Measurements from ENCODE around the gene ABHD6.
"Not testable (repeated sequence)": the region's sequence is repeated elsewhere in the genome, so short reads cannot be mapped to it uniquely, and the experiment has no call there.

ABHD6 gene

DNA sequence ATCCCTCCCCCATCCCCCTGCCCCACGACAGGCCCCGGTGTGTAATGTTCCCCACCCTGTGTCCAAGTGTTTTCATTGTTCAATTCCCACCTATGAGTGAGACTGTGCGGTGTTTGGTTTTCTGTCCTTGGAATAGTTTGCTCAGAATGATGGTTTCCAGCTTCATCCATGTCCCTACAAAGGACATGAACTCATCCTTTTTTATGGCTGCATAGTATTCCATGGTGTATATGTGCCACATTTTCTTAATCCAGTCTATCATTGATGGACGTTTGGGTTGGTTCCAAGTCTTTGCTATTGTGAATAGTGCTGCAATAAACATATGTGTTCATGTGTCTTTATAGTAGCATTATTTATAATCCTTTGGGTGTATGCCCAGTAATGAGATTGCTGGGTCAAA is 5.3 kb downstream of the ABHD6 start:
- H2BK120ac ChIP-seq (ENCODE audit: low read depth, low read length); H3K4ac ChIP-seq (ENCODE audit: low read length); H2AK5ac ChIP-seq (ENCODE audit: low read depth, low read length); H3K23ac ChIP-seq (ENCODE audit: low read depth, low read length, poor library complexity); H4K91ac ChIP-seq (ENCODE audit: low read depth, low read length, poor library complexity); H3K9ac ChIP-seq (ENCODE audit: low read depth, low read length, poor library complexity); H2AFZ ChIP-seq (ENCODE audit: low read length); H3K79me1 ChIP-seq (ENCODE audit: low read depth, low read length); H2BK5ac ChIP-seq (ENCODE audit: low read length); H2BK15ac ChIP-seq (ENCODE audit: low read length); H3K4me2 ChIP-seq (ENCODE audit: insufficient read depth, low read length, poor library complexity, severe bottlenecking); H4K8ac ChIP-seq (ENCODE audit: low read depth, low read length); H2BK12ac ChIP-seq (ENCODE audit: low read length); H3K18ac ChIP-seq (ENCODE audit: low read length); H3K14ac ChIP-seq (ENCODE audit: low read length); H3K36me3 ChIP-seq (replicated peaks in 1 of 2; ENCODE audit: control insufficient read depth in 2 of 2, insufficient read depth in 2 of 2, low read length in 2 of 2); DNase-seq (ENCODE audit: low spot score); H3K27ac ChIP-seq (replicated peaks; ENCODE audit: low read length); H3K4me3 ChIP-seq (ENCODE audit: low read length in 2 of 2); H3K9me3 ChIP-seq (replicated peaks in 1 of 2; ENCODE audit: control insufficient read depth in 2 of 2, insufficient read depth in 1 of 2, low read depth in 1 of 2, low read length in 2 of 2): not testable (repeated sequence)
- no CpG with 5 or more reads among the region's 4 CpGs for WGBS, 2 donors (ENCODE audit: extremely low coverage in 2 of 2, insufficient read length in 2 of 2, insufficient replicate concordance in 1 of 2)
- peaks cover 9 to 11% of the 10 kb centered on the region in 2 donors for H3K4me1 ChIP-seq (ENCODE audit: control insufficient read depth in 2 of 2, insufficient read depth in 1 of 2, low read depth in 1 of 2, low read length in 2 of 2)
- peaks cover 0 to 79% (median 8%) of the 10 kb centered on the region in 3 experiments for H3K27me3 ChIP-seq (ENCODE audit: control insufficient read depth in 3 of 3, insufficient read depth in 3 of 3, low read depth in 1 of 3, low read length in 3 of 3)

DNA sequence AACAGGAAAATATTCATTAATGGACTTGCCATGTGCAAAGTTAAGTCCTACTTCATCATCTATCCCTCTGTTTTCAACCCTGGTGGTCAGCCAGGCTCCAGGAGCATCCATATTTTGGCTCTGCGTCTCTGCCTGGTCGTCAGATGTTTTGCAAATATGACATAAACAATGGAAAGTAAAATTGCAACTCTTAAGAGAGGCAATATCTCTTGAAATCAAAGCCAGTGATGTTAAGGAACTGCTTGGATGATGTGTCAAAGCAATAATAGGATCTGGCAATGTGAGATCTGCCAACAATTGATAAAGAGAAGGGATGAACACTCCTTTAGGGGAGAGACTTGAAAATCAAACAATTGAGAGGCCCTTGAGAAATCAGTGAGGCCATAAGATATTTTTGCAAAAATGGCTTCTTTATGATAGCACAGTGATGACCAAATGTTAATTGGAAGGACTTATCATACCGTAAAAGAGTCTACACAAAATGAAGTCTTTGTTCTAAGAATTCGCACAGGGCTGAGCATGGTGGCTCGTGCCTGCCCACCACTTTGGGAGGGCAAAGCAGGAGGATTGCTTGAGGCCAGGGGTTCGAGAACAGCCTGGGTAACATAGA is 6.5 kb downstream of the ABHD6 start:
- Histone ChIP-seq H2BK15ac (ENCODE audit: low read length) (no peak overlapping the region), H3K4me2 (ENCODE audit: insufficient read depth, low read length, poor library complexity, severe bottlenecking) (no peak overlapping the region), H2BK120ac (ENCODE audit: low read depth, low read length) (no peak overlapping the region), H3K79me1 (ENCODE audit: low read depth, low read length) (no peaks in the 10 kb centered on the region), H2AFZ (ENCODE audit: low read length) (no peak overlapping the region), H3K18ac (ENCODE audit: low read length) (no peak overlapping the region), H3K4me1 (ENCODE audit: control insufficient read depth in 2 of 2, insufficient read depth in 1 of 2, low read depth in 1 of 2, low read length in 2 of 2) (peaks cover 5 to 6% of the 10 kb centered on the region in 2 donors), H3K4me3 (ENCODE audit: low read length in 2 of 2) (no peak overlapping the region), H3K27ac (replicated peaks; ENCODE audit: low read length) (no peak overlapping the region), H3K36me3 (replicated peaks in 1 of 2; ENCODE audit: control insufficient read depth in 2 of 2, insufficient read depth in 2 of 2, low read length in 2 of 2) (no peaks in the 10 kb centered on the region), H2BK12ac (ENCODE audit: low read length) (no peak overlapping the region), H4K8ac (ENCODE audit: low read depth, low read length) (no peak overlapping the region), H3K14ac (ENCODE audit: low read length) (no peak overlapping the region), H3K23ac (ENCODE audit: low read depth, low read length, poor library complexity) (no peak overlapping the region), H3K9ac (ENCODE audit: low read depth, low read length, poor library complexity) (no peak overlapping the region), H2AK5ac (ENCODE audit: low read depth, low read length) (no peak overlapping the region), H4K91ac (ENCODE audit: low read depth, low read length, poor library complexity) (no peak overlapping the region), H3K9me3 (replicated peaks in 1 of 2; ENCODE audit: control insufficient read depth in 2 of 2, insufficient read depth in 1 of 2, low read depth in 1 of 2, low read length in 2 of 2) (no peaks in the 10 kb centered on the region), H3K27me3 (ENCODE audit: control insufficient read depth in 3 of 3, insufficient read depth in 3 of 3, low read depth in 1 of 3, low read length in 3 of 3) (peaks cover 0 to 68% (median 0%) of the 10 kb centered on the region in 3 experiments), H3K4ac (ENCODE audit: low read length) (no peak overlapping the region), H2BK5ac (ENCODE audit: low read length) (no peak overlapping the region)
- no peak for DNase-seq (ENCODE audit: low spot score)
- WGBS, 2 donors (ENCODE audit: extremely low coverage in 2 of 2, insufficient read length in 2 of 2, insufficient replicate concordance in 1 of 2) = no CpG with 5 or more reads among the region's 6 CpGs

DNA sequence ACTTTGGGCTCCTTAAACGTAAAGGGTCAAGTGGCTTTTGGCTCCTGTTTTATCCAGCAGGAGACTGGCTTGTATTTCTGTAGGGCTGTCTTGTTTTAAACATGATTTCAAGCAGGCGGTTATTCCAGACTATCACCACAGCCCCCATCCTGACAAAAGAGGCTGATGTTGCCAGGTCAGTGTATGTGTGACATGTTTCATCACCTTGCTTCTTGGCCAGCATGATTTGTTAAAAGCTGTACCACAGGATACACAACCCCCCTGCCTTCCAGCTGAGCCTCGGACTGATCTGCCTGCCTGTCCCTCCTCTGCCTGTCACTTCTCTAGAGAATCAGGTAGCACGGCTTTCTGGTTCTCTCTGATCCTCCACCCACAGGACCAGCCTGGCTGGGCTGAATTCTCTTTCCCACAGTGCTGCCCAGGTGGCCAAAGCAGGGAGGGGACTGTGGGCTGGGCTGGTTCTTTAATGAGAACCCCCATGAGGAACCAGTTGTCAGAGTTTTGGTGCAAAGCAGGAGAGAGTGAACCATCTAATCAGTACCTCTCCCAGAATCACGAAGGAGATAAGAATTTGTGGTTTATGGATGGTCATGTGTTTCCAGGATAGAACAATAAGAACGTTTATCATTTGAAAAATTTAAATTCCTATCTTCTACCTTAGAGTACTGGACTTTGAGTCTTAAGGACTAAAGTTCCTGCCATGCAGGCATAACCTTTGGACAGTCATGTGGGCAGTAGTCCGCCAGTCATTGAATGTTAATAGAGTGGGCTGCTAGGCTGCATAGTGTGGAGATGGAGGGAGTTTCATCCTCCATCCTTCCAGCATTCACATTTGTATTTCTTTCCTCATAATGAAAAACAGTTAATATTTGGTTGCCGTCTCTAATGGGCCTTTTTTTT is 8.8 kb downstream of the ABHD6 start:
- no peak overlapping the region for H2AK5ac ChIP-seq (ENCODE audit: low read depth, low read length)
- no peak overlapping the region for H3K23ac ChIP-seq (ENCODE audit: low read depth, low read length, poor library complexity)
- H3K79me1 ChIP-seq (ENCODE audit: low read depth, low read length) = no peaks in the 10 kb centered on the region
- H4K8ac ChIP-seq (ENCODE audit: low read depth, low read length) = no peak overlapping the region
- no peak overlapping the region for H2BK120ac ChIP-seq (ENCODE audit: low read depth, low read length)
- no peak overlapping the region for H3K14ac ChIP-seq (ENCODE audit: low read length)
- H3K18ac ChIP-seq (ENCODE audit: low read length) = peak overlapping the region; percentile 4
- H3K4me3 ChIP-seq (ENCODE audit: low read length in 2 of 2) = no peak overlapping the region
- H4K91ac ChIP-seq (ENCODE audit: low read depth, low read length, poor library complexity) = no peak overlapping the region
- H3K4me1 ChIP-seq (ENCODE audit: control insufficient read depth in 2 of 2, insufficient read depth in 1 of 2, low read depth in 1 of 2, low read length in 2 of 2) = peaks cover 15 to 18% of the 10 kb centered on the region in 2 donors
- peaks cover 0 to 52% (median 0%) of the 10 kb centered on the region in 3 experiments for H3K27me3 ChIP-seq (ENCODE audit: control insufficient read depth in 3 of 3, insufficient read depth in 3 of 3, low read depth in 1 of 3, low read length in 3 of 3)
- no peak overlapping the region for H2BK5ac ChIP-seq (ENCODE audit: low read length)
- no peak overlapping the region for H3K9ac ChIP-seq (ENCODE audit: low read depth, low read length, poor library complexity)
- DNase-seq (ENCODE audit: low spot score) = no peak
- no peak overlapping the region for H3K27ac ChIP-seq (replicated peaks; ENCODE audit: low read length)
- no peak overlapping the region for H2BK15ac ChIP-seq (ENCODE audit: low read length)
- no peaks in the 10 kb centered on the region for H3K9me3 ChIP-seq (replicated peaks in 1 of 2; ENCODE audit: control insufficient read depth in 2 of 2, insufficient read depth in 1 of 2, low read depth in 1 of 2, low read length in 2 of 2)
- no CpG with 5 or more reads among the region's 8 CpGs for WGBS, 2 donors (ENCODE audit: extremely low coverage in 2 of 2, insufficient read length in 2 of 2, insufficient replicate concordance in 1 of 2)
- no peak overlapping the region for H2AFZ ChIP-seq (ENCODE audit: low read length)
- no peak overlapping the region for H2BK12ac ChIP-seq (ENCODE audit: low read length)
- H3K4me2 ChIP-seq (ENCODE audit: insufficient read depth, low read length, poor library complexity, severe bottlenecking) = no peak overlapping the region
- no peak overlapping the region for H3K4ac ChIP-seq (ENCODE audit: low read length)
- no peaks in the 10 kb centered on the region for H3K36me3 ChIP-seq (replicated peaks in 1 of 2; ENCODE audit: control insufficient read depth in 2 of 2, insufficient read depth in 2 of 2, low read length in 2 of 2)

DNA sequence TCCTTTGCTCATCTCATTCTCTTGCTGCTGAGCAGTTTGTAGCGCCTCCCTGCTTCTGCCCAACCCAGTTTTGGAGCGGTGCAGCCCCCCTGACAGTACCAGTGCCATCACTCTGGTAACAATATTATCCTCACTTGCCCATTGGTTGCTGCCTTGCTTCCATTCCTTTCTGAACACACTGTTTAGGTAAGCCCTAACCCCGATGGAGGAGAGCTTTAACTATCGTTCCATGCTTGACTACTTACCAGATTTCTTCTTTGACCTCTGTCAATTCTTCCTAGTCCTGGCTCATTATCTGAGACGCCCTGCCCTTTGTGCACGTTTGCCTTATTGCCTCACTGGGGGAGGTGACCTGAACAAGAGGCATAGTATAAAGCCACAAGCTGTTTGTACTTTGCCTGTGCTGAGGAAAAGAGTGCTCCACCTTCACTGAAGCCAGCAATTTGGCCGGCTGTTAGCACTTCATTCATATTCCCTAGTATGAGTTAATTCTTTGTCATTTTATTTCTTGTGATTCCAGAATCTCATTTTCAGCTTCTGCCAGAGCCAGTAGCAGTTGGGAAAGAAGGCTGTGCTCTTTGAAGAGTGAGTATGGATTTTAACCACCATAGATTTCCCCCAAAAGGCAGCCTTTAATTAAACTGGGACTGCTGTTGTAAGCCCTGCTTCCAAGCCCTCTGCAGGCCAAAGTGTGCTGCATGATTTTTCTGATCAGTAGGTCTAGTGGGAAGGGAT is 11.9 kb downstream of the ABHD6 start:
- Histone ChIP-seq H3K18ac (ENCODE audit: low read length) (no peak overlapping the region), H2BK12ac (ENCODE audit: low read length) (no peak overlapping the region), H3K79me1 (ENCODE audit: low read depth, low read length) (no peaks in the 10 kb centered on the region), H3K4me2 (ENCODE audit: insufficient read depth, low read length, poor library complexity, severe bottlenecking) (peak overlapping the region; percentile 40), H3K23ac (ENCODE audit: low read depth, low read length, poor library complexity) (no peak overlapping the region), H3K4me3 (ENCODE audit: low read length in 2 of 2) (no peak overlapping the region), H3K14ac (ENCODE audit: low read length) (no peak overlapping the region), H4K91ac (ENCODE audit: low read depth, low read length, poor library complexity) (no peak overlapping the region), H3K27ac (replicated peaks; ENCODE audit: low read length) (peak overlapping the region; percentile 87), H3K36me3 (replicated peaks in 1 of 2; ENCODE audit: control insufficient read depth in 2 of 2, insufficient read depth in 2 of 2, low read length in 2 of 2) (no peaks in the 10 kb centered on the region), H2BK120ac (ENCODE audit: low read depth, low read length) (no peak overlapping the region), H2AFZ (ENCODE audit: low read length) (no peak overlapping the region), H2BK5ac (ENCODE audit: low read length) (no peak overlapping the region), H2AK5ac (ENCODE audit: low read depth, low read length) (no peak overlapping the region), H3K4me1 (ENCODE audit: control insufficient read depth in 2 of 2, insufficient read depth in 1 of 2, low read depth in 1 of 2, low read length in 2 of 2) (peaks cover 18 to 20% of the 10 kb centered on the region in 2 donors), H3K9ac (ENCODE audit: low read depth, low read length, poor library complexity) (no peak overlapping the region), H4K8ac (ENCODE audit: low read depth, low read length) (no peak overlapping the region), H3K9me3 (replicated peaks in 1 of 2; ENCODE audit: control insufficient read depth in 2 of 2, insufficient read depth in 1 of 2, low read depth in 1 of 2, low read length in 2 of 2) (no peaks in the 10 kb centered on the region), H3K27me3 (ENCODE audit: control insufficient read depth in 3 of 3, insufficient read depth in 3 of 3, low read depth in 1 of 3, low read length in 3 of 3) (peaks cover 0 to 58% (median 0%) of the 10 kb centered on the region in 3 experiments), H2BK15ac (ENCODE audit: low read length) (no peak overlapping the region), H3K4ac (ENCODE audit: low read length) (no peak overlapping the region)
- no CpG with 5 or more reads among the region's 7 CpGs for WGBS, 2 donors (ENCODE audit: extremely low coverage in 2 of 2, insufficient read length in 2 of 2, insufficient replicate concordance in 1 of 2)
- DNase-seq (ENCODE audit: low spot score) = peak; percentile 87
